ENCODE results near the gene TNNI2.

GRCh38 chr11:1838426-1839144, at the start of gene TNNI2:
- TF ChIP-seq CTCF (IDR thresholded peaks at IDR 0.05), result no peak
- no peak for TF ChIP-seq POLR2AphosphoS5 (IDR thresholded peaks at IDR 0.05; ENCODE audit: low read depth, low read length)
- no peak for TF ChIP-seq REST (IDR thresholded peaks at IDR 0.05; ENCODE audit: insufficient read depth in 1 of 2, low read depth in 2 of 2, low read length in 1 of 2)
- TF ChIP-seq SIN3A (IDR thresholded peaks at IDR 0.05; ENCODE audit: borderline replicate concordance, insufficient read depth, low read depth, low read length), result no peak
- no peak for TF ChIP-seq TCF7L2 (IDR thresholded peaks at IDR 0.05; ENCODE audit: low read depth, low read length)
